Liver (tissue), 3 donors: ENCODE data around the gene HDLBP.

Experiments
- CTCF ChIP-seq: fragments of 150-350 bp; IDR thresholded peaks from 2 replicates; pipeline ENCODE4 v1.5.1; 2017; ENCODE audit warnings: improper control_type of control experiment, low read depth, low read length; ENCODE audit not compliant: missing input control
- EGR1 ChIP-seq, 2 donors: IDR thresholded peaks; 2 replicates each; pipeline ENCODE4 v1.6.1; 2016 to 2018; ENCODE audit warnings: antibody characterized with exemption in 2 of 2, low read depth in 2 of 2
- donor health status: healthy.
- donor health status: healthy.

GRCh38 chr2:241195506-241196130 lies 119.9 kb downstream of the HDLBP start:
- TF ChIP-seq CTCF (no peak), EGR1 (IDR thresholded peaks at IDR 0.05; ENCODE audit: low read depth in 2 of 2) (no peak)
